Right atrium auricular region (tissue), 2 donors: ENCODE results near the gene DSC1. TPM values are rescaled to one million over a fixed set of nuclear protein-coding genes. Genes with fewer than 3 reads are reported as not detected.

Experiments
- DNase-seq: peaks from one replicate; pipeline ENCODE4 v3.0.0-alpha.2; 2019; ENCODE audit warnings: low spot score
- H3K27ac ChIP-seq, 2 donors: fragments of 200-600 bp; sonication (generic); 1 replicate in 1 of 2; 2 replicates in 1 of 2; pipeline ENCODE4 v1.5.1; 2016 to 2019
- H3K27me3 ChIP-seq, 2 donors: fragments of 200-600 bp; sonication (generic); one replicate each; pipeline versions ENCODE4 v1.5.1 to v1.6.0; 2017 to 2019
- H3K36me3 ChIP-seq: fragments of 200-600 bp; sonication (generic); one replicate; pipeline ENCODE4 v1.5.1; 2016
- H3K4me1 ChIP-seq, 2 donors: fragments of 200-600 bp; sonication (generic); one replicate each; pipeline versions ENCODE4 v1.5.1 to v1.6.0; 2017 to 2019
- H3K4me3 ChIP-seq, 2 donors: fragments of 200-600 bp; sonication (generic); 1 replicate in 1 of 2; 2 replicates in 1 of 2; pipeline ENCODE4 v1.5.1; 2017 to 2019; ENCODE audit warnings: mild to moderate bottlenecking in 1 of 2, moderate library complexity in 1 of 2
- H3K9me3 ChIP-seq, 2 donors: fragments of 200-600 bp; sonication (generic); one replicate each; pipeline ENCODE4 v1.5.1; 2019
- total RNA-seq, 2 donors: library from RNA; depleted of rRNA; stranded (reverse); fragments of >200 nt; gene quantifications; one replicate each; pipeline ENCODE4 v1.1.0, GENCODE V29; 2016
- TF ChIP-seq, protein P1 (sequence below), 2 donors: fragments of 200-600 bp; sonication (generic); IDR thresholded peaks; one replicate each; pipeline ENCODE4 v1.5.1; 2019; ENCODE audit warnings: antibody characterized with exemption in 2 of 2

Gene DSC1
- total RNA-seq, 2 donors from 2014 or later = 54.0 to 75.3 TPM

DNA sequence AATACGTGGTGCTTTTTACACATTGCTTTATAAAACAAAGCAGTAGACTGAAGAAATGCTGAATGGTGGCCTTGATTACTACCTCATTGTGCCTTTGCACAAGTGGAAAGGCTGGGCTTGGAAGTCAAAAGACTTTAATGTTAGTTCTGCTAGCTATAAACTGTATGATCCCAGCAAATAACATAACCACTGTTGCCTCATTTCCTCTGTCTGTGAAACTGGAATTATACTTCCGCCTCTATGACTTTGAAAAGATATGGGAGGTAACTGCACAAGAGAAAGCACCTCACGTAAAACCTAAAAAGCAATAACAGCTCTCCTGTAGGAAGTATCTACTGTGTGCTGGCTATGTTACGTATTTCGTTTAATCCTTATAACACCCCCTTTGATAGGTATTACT, 43.4 kb upstream of the DSC1 start:
- no peaks in the 10 kb centered on the region for H3K9me3 ChIP-seq
- H3K27ac ChIP-seq = peak overlapping the region; percentile 65 to 77
- TF ChIP-seq, protein P1, sequence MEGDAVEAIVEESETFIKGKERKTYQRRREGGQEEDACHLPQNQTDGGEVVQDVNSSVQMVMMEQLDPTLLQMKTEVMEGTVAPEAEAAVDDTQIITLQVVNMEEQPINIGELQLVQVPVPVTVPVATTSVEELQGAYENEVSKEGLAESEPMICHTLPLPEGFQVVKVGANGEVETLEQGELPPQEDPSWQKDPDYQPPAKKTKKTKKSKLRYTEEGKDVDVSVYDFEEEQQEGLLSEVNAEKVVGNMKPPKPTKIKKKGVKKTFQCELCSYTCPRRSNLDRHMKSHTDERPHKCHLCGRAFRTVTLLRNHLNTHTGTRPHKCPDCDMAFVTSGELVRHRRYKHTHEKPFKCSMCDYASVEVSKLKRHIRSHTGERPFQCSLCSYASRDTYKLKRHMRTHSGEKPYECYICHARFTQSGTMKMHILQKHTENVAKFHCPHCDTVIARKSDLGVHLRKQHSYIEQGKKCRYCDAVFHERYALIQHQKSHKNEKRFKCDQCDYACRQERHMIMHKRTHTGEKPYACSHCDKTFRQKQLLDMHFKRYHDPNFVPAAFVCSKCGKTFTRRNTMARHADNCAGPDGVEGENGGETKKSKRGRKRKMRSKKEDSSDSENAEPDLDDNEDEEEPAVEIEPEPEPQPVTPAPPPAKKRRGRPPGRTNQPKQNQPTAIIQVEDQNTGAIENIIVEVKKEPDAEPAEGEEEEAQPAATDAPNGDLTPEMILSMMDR (IDR thresholded peaks at IDR 0.05) = no peak
- DNase-seq = no peak
- H3K27me3 ChIP-seq = no peaks in the 10 kb centered on the region
- H3K4me1 ChIP-seq = peaks cover 0 to 8% of the 10 kb centered on the region in 2 donors
- no peaks in the 10 kb centered on the region for H3K36me3 ChIP-seq
- peak overlapping the region; percentile 29 to 36 for H3K4me3 ChIP-seq

DNA sequence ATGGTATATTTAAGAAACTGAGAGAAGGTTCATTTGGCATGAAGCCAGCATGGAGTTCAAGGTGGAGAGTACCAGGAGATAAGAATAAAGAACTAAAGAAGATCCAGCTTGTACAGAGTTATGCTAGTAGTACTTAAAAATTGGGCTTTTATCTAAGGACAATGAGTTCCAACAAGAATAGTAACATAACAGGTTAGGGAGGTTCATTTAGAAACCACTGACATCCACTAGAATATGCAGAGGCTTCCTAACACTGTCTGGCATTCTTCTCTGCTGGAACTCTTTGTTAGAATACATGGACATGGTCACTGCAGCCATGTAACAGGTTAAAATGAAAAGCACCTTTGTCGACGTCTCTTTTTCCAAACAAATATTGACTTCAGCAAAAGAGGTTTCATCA, 42.6 kb upstream of the DSC1 start:
- Histone ChIP-seq H3K36me3 (no peaks in the 10 kb centered on the region), H3K27ac (peak overlapping the region; percentile 28 to 77), H3K4me3 (peak overlapping the region; percentile 29 to 36), H3K27me3 (no peaks in the 10 kb centered on the region), H3K9me3 (no peaks in the 10 kb centered on the region), H3K4me1 (peaks cover 0 to 8% of the 10 kb centered on the region in 2 donors)
- TF ChIP-seq, protein P1 (IDR thresholded peaks at IDR 0.05) = no peak
- DNase-seq = no peak

DNA sequence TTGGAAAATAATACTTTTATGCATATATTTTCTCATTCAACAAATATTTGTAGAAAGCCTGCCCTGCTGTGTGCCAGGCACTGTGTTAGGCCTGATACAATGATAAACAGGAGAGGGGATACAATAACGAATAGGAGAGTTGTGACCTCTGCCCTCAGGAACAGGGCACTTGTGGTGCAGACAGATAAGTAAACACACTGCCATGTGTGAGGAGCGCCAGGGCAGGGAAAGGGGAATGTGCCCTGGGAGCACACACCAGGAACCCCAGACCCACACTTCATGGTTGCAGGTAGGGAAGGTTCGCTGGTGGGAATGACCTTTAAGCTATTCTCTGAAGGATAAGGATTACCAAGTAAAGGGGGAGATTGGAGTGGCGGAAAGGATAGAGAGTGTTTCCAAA, 42.2 kb upstream of the DSC1 start:
- Histone ChIP-seq H3K36me3 (no peaks in the 10 kb centered on the region), H3K27me3 (no peaks in the 10 kb centered on the region), H3K4me1 (peaks cover 0 to 8% of the 10 kb centered on the region in 2 donors), H3K4me3 (peak overlapping the region; percentile 1 to 36), H3K27ac (peak overlapping the region; percentile 28 to 77), H3K9me3 (no peaks in the 10 kb centered on the region)
- TF ChIP-seq, protein P1 (IDR thresholded peaks at IDR 0.05) = no peak
- DNase-seq = no peak

DNA sequence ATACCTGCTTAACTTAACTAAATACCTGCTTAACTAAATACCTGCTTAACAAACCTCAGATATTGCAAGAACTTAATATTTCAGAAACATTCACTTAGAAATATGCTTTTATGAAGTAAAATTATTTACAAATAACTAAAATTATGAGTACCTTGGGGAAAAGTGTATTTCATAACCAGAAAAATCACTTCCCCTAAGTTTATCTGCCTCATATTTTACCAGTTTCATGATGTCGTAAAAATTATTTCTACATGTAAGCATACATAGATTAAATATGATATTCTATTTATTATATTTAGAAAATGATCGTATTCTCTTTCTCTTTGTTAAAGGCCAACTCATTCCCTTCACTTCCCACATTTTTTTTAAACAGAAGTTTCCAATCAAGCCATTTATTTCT, 41.5 kb upstream of the DSC1 start:
- DNase-seq = no peak
- no peaks in the 10 kb centered on the region for H3K9me3 ChIP-seq
- H3K4me3 ChIP-seq = peak overlapping the region in 1 of 2 donors; percentile 36
- no peaks in the 10 kb centered on the region for H3K36me3 ChIP-seq
- peaks cover 0 to 8% of the 10 kb centered on the region in 2 donors for H3K4me1 ChIP-seq
- TF ChIP-seq, protein P1 (IDR thresholded peaks at IDR 0.05) = no peak
- H3K27ac ChIP-seq = peak overlapping the region in 1 of 2 donors; percentile 70
- no peaks in the 10 kb centered on the region for H3K27me3 ChIP-seq

DNA sequence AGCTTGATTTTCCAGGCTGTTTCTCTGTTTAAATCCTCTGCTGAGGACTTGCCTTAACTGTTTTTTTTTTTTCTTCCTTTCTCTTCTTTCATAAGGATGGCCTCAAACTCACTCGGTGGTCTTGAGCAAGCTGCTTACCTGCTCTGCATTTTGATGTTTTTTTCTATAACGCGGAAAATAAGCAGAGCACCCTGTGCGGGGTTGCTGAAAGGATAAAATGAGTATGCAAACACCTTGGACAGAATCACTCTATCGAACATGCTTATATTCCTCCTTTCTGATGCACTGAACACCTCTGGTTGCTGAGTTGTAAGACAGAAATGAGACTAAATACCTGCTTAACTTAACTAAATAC, 41.1 kb upstream of the DSC1 start:
- Histone ChIP-seq H3K27ac (peak overlapping the region in 1 of 2 donors; percentile 70), H3K9me3 (no peaks in the 10 kb centered on the region), H3K4me1 (peaks cover 0 to 8% of the 10 kb centered on the region in 2 donors), H3K36me3 (no peaks in the 10 kb centered on the region), H3K4me3 (no peak overlapping the region), H3K27me3 (no peaks in the 10 kb centered on the region)
- TF ChIP-seq, protein P1 (IDR thresholded peaks at IDR 0.05) = no peak
- no peak for DNase-seq

DNA sequence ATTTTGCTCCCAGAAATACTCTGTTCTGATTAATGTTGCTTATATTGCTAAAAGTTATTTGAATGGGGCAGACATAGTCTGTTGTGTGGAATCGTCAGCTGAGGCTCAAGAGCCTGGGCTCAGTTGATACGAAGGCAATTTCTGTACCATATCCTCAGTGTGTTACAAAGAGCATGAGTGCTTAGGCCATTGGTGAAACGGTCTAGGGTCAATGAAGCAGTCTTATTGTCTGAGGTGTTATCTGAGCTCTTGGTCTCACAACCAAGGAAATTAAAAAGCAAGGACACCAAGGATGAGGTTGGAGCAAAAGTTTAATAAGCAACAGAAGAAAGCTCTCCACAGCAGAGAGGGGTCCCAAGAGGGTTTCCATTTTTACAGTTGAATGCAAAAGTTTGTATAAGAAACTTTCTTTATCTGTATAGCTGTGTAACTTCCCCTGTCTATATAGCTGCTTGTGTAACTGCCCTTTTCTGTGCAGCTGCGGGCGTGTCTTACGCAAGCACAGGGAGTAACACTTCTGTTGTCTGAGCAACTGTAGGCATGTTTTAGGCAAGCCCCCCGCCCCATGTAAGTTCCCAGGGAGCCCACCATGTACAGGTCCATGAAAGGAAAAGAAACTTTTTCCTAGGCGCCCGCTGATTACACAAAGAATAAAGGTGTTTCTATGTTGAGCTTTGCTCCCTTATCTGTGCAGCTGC, 40.6 kb upstream of the DSC1 start:
- Histone ChIP-seq H3K4me3 (no peak overlapping the region), H3K27me3 (no peaks in the 10 kb centered on the region), H3K27ac (peak overlapping the region in 1 of 2 donors; percentile 70), H3K4me1 (peaks cover 0 to 8% of the 10 kb centered on the region in 2 donors), H3K9me3 (no peaks in the 10 kb centered on the region), H3K36me3 (no peaks in the 10 kb centered on the region)
- TF ChIP-seq, protein P1 (IDR thresholded peaks at IDR 0.05) = no peak
- DNase-seq = no peak
